Breast epithelium (tissue), 3 donors: ENCODE data around the gene CFAP70.

ENCODE experiments used
- CTCF ChIP-seq, 3 donors: fragments of 450-650 bp; IDR thresholded peaks; one replicate each; pipeline ENCODE4 v1.5.1; 2016 to 2017; ENCODE audit warnings: antibody characterized with exemption in 3 of 3, mild to moderate bottlenecking in 3 of 3, moderate library complexity in 3 of 3
- POLR2A ChIP-seq: fragments of 450-650 bp; IDR thresholded peaks from one replicate; pipeline ENCODE4 v1.6.1; 2016; ENCODE audit warnings: antibody characterized with exemption, mild to moderate bottlenecking, moderate library complexity

DNA sequence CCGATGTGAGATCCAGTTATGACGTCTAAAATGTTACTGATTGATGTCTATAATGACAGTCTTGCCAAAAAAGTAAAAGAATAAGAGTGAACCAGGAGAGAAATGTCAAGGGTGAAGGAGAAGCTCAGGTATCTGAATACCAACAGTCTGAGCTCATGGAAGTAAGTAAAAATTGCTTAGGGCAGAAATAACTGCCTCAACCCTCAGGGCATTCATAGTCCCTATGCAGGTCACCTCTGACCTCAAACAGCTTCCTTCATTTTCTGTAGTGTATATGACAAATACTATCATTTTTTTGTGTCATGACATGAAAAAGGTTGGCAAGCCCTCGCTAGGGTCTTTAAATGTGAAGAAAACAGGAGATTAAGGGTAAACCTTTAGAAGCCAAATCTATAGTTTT, 65.2 kb downstream of the CFAP70 start:
- TF ChIP-seq CTCF (IDR thresholded peaks at IDR 0.05), result no peak
- TF ChIP-seq POLR2A, result no peak
